HG02885 (cell line): ENCODE measurements around the gene ZNF83.
A peak's percentile ranks its signal among the peaks of the same experiment; 100 is the strongest.
"Not testable (repeated sequence)": the region's sequence is repeated elsewhere in the genome, so short reads cannot be mapped to it uniquely, and the experiment has no call there.

Source experiments
- ATAC-seq: cut with Tn5 transposase; IDR thresholded peaks from one replicate; pipeline ENCODE4 v1.9.1; 2021; ENCODE audit warnings: mild to moderate bottlenecking; ENCODE audit not compliant: unreplicated experiment, poor library complexity

The ZNF83 gene

DNA sequence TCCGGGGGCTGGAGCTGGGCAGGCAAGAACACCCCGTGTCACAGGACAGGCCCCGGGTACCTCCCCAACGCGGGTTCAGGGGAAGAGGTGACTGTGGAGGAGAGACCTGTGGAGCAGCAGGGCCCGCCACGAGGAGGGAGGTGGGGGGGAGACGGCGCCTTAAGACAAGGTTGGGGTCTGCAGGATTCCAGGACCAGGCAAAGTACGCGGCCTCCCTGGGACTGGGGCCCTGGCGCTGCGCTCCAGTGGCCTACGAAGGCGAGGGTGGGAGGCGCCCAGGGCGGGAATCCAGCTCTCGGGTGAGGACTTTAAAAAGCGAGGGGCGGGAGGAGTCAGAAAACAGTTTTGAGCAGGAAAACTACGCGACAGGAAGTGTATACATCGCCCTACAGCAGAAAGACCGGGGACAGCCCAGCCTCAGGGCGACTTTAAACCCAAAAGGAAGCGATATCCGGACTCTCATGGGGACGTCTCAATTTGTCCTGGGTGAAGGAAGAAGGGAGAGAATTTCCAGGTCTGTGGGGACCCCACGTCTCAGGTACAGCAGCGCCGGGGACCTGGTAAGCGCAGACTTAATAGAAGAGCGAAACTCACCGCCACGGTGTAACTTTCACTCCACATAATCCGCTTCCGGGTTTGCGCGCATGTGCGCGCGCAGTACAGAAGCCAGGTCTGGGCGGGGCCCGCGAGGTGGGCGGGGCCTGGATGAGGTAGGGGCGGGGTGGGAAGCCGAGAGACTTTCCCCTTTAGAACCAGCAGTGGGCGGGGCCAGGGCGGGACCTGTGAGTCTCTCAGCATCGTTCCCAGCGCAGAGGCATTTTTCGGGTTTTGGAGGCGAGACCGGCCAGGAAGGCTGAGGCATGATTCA lies at the start of gene ZNF83:
TSS of gene ZNF83 (minus strand) at position 638 of the 868 bp plus-strand sequence.
- peak; percentile 93 for ATAC-seq

DNA sequence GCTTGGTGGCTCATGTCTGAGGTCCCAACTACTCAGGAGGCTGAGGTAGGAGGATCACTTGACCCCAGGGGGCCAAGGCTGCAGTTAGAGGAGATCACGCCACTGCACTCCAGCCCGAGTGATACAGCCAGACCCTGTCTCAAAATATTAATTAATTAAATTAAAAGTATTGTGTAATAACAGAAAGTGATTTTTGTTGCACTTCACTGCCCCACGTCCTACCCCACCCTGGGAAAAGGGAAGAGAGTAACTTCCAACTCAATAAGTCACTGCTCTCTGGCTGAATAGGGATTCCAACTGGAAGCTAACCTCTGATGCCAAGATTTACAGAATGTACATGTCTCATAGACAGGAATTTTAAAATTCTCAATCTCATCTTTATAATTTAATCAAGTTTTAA lies 49.5 kb upstream of the ZNF83 start:
- ATAC-seq = no peak

DNA sequence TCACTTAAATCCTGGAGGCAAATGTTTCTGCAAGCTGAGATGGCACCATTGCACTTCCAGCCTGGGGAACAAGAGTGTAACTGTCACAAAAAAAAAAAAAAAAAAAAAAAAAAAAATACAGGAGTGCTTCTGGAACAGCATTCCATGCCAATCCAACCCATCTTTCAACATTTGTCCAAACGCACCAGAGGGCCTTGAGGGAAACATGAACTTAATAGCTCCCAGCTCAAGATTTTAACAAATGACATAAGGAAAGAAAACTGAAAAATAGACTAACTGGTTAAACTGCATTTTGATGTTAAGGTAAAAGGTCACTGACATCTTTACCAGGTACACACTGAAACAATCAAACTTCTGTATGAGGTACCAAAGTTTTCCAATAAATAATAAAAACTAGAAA lies 47.7 kb upstream of the ZNF83 start:
- no peak for ATAC-seq

DNA sequence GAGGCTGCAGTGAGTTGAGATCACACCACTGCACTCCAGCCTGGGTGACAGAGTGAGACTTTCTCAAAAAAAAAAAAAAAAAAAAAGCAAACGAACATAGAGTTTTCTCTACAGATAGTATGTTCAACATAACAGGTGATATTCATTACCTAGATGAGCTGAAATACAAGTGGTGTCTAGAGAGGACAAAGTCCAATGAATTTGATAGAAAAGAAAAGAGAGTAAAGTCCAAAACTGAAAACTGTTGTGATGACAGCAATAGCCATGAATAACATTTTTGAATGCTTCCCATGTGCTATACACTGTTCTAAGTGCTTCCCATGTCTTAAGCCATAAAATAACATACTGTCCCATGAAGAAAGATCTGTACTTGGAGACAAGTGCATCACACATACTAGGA lies 43.1 kb upstream of the ZNF83 start:
- ATAC-seq = not testable (repeated sequence)

GRCh38 chr19:52679598-52679997 lies 41.4 kb upstream of the ZNF83 start:
- no peak for ATAC-seq

DNA sequence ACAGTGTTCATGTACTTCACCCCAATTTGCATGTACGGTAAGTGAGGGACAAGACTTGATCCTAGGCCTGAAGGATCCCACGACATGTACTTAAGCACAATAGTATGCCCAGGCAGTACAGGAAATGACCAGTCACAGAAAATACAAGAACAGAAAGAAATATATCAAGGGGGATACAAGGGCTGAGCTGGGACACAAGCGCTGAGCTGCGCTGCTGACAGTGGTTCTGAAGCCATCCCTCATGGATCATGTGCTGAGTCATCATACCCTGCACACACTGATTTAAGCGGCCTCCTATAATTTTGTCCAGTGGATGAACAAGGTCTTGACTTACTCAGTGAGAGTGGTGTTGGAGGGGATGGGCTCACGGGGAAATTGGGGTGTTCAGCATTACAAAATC lies 37.1 kb upstream of the ZNF83 start:
- ATAC-seq = not testable (repeated sequence)

DNA sequence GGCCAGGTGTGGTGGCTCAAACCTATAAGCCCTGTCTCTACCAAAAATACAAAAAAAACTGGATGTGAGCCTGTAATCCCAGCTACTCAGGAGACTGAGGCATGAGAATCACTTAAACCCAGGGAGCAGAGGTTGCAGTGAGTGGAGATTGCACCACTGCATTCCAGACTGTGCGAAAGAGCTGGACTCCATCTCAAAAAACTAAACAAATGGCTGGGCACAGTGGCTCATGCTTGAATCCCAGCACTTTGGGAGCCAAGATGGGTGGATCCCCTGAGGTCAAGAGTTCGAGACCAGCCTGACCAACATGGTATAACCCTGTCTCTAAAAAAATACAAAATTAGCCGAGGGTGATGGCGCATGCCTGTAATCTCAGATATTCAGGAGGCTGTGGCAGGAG lies 34.9 kb upstream of the ZNF83 start:
- ATAC-seq = no peak

DNA sequence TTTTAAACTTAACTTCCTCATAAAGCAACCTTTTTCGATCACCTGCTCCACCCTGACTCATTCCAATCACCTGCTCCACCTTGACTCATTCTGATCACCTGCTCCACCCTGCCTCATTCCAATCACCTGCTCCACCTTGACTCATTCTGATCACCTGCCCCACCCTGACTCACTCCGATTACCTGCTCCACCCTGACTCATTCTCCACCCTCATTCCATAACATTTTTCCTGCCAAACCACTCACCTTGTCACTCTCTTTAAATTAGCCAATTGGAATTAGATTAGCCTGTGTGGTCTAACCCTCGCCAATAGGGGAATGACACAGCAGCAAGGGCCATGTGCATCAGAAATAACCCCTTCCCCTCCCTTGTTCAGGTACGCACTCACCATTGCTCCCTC lies 31.9 kb upstream of the ZNF83 start:
- no peak for ATAC-seq

GRCh38 chr19:52669586-52669985 lies 31.4 kb upstream of the ZNF83 start:
- ATAC-seq = no peak

GRCh38 chr19:52667972-52668371 lies 29.8 kb upstream of the ZNF83 start:
- no peak for ATAC-seq

DNA sequence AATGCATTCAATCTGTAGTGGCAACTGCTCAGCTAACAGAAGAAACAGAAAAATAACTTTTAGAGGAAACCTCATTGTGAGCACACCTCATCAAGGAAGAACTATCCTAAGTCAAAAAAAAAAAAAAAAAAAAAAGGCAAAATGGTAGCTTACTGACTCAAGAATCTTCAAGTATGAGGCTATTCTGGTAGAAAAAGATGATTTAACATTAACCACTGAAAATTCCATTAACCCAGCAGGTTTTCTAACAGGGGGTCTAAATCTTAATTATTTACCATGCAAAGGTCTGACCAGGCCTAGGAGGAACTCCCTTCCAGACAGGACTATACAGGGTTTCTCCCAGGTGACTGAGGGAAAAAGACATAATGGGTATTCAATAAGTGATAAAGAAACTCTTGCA lies 28.4 kb upstream of the ZNF83 start:
- no peak for ATAC-seq

DNA sequence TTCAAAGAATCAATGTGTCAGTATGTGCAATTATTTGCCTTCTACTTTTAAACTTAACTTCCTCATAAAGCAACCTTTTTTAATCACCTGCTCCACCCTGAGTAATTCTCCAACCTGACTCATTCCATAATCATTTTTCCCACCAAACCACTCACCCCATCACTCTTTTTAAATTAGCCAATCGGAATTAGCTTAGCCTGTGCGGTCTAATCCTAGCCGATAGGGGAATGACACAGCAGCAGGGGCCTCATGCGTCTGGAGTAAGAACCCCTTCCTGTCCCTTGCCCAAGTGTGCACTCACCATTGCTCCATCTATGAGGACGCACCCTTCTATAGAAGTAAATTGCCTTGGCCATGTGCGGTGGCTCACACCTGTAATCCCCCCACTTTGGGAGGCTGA lies 27.4 kb upstream of the ZNF83 start:
- no peak for ATAC-seq

- no peak for ATAC-seq
Measured at GRCh38 chr19:52665027-52665426, 26.9 kb upstream of the ZNF83 start.

GRCh38 chr19:52664461-52664860 lies 26.3 kb upstream of the ZNF83 start:
- no peak for ATAC-seq

DNA sequence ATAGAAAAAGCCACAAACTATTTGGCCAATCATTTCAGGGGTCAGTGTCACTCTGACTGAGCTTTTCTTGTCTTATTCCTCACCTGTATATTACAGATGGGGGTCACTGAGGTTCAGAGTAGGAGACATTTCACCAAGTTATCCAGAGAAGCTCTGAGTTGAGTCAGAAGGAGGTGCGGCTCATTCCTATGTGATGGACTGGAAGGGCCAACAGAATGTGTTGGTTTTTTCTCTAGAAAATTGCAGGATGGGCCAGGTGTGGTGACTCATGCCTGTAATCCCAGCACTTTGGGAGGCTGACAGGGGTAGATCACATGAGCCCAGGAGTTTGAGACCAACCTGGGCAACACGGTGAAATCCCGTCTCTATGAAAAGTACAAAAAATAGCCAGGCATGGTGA lies 24.5 kb upstream of the ZNF83 start:
- ATAC-seq = no peak

DNA sequence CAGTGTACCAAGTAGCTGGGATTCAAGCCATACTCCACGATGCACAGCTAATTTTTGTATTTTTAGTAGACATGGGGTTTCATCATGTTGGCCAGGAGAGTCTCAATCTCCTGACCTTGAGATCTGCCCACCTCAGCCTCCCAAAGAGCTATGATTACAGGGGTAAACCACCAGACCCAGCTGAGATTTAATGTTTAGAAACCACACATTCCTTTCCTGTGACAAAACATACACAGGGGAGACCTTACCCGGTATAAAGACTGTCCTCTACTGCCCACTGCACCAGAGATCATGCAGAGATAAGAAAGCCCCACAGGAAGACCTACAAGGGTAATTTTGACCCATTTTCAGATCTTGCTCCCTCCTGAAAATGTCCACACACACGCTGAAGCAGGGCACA lies 22.8 kb upstream of the ZNF83 start:
- ATAC-seq = no peak

DNA sequence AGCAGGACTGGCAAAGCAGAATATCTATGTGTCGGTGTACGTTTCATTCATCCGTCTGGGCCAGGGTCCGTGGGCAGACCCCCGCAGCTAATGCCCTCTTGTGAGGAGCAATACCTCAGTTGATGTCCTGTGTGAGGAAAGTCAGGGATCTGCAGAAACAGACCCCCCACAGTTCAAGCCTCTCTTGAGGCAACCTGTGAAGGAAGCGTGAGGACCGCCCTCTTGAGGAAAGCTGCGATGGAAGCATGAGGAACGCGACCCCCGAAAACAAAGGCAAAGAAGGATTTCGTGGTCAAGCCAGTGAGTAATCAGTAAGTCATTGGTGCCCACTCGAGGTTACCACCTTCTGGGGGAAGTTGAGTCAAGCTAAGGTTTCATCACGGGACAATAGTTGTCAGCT lies 20.9 kb upstream of the ZNF83 start:
- ATAC-seq = no peak

DNA sequence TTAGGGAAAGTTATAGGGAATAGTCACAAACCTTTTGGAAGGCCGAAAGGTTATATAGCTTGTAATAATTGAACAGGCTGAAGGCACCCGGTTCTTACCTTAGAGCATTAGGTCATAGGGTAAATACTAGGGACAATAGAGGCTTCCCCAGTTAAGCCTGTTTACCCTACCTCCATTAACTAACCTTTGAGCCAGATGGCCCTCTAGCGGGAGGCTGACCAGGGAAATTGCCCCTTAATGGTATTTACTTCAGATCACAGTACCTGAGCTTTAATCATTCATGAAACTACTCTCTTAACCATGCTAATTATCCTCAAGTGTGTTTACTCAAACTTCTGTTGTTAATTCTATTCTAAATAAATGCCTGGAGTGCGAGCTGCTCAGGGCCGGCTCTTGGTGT lies 20.4 kb upstream of the ZNF83 start:
- no peak for ATAC-seq

GRCh38 chr19:52653161-52653560 lies 15.0 kb upstream of the ZNF83 start:
- ATAC-seq = no peak

DNA sequence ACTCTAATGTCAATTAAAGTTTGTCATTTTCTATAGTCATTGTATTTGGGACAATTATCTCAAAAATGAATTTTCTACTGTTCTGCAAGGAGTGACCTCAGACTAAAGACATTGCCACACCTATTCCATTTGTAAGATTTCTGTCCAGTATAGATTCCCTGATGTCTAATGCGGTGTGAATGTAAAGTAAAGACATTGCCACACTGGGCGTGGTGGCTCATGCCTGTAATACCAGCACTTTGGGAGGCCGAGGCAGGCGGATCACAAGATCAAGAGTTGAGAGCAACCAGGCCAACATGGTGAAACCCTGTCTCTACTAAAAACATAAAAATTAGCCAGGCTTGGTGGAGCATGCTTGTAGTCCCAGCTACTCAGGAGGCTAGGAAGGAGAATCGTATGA lies 13.8 kb upstream of the ZNF83 start:
- ATAC-seq = no peak

GRCh38 chr19:52648336-52649016 lies 10.3 kb upstream of the ZNF83 start:
- ATAC-seq = no peak
